NCI-H146 (cell line): Measurements from ENCODE around the gene SOS2.
"Not testable (repeated sequence)": the region's sequence is repeated elsewhere in the genome, so short reads cannot be mapped to it uniquely, and the experiment has no call there.

Experiments
- DNase-seq: peaks from one replicate; lab custom pipeline; 2025; lab: John Stamatoyannopoulos, UW

Gene SOS2

DNA sequence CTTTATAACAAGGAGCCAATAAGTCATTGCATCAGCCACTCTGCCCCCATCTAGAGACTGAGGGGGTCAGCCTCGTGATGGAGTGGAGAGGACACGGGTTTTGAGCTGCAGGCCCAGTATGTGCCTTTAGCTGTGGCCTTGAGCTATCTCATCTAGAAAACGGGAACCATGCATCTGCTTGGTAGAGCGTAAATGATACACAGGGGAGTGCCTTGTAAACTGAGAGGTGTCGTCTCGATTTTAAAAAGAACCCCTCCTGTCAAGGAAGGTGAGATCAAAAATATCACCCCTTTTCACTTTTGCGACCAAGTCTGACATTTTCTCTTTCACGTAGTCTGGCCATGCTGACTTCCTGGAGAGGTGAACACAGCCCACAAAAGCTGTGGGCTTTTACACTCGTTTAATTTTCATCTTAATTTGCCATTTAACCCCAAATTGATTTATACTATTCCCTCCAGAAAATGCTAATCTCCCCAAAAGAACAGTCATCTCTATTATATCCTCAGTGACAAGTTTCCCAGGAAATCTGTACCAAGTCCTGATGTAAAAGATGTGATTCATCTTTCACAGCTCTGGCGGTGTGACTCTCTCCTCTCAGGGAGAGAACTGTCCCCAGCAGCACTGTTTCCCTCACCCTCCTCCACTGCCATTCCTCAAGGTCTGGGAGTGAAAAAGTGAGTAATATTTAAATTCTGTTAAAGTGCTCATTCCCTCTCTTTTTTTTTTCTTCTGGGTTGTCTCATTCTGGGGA, 145.6 kb downstream of the SOS2 start:
- DNase-seq, result no peak

DNA sequence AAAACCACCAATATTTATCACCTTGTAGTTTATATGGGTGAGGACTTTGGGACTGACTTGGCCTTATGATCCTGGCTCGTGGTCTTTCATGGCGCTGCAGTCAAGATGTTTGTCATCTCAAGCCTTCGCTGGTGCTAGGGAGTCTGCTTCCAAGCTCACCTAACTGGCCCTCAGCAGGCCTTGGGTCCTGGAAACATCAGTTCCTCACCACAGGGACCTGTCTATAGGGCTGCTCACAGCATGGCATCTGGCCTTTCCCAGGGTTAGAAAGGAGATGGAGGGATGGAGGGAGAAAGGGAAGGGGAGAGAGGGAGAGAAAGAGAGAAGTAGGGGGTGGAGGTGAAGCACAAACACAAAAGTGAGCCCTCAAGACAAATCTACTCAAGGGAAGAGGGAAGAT, 146.7 kb downstream of the SOS2 start:
- no peak for DNase-seq

GRCh38 chr14:50083467-50084337, 147.7 kb downstream of the SOS2 start:
- DNase-seq, result no peak

GRCh38 chr14:50082784-50083466, 148.5 kb downstream of the SOS2 start:
- no peak for DNase-seq

GRCh38 chr14:50082308-50082742, 149.1 kb downstream of the SOS2 start:
- DNase-seq, result no peak

- DNase-seq, result not testable (repeated sequence)
Measured at GRCh38 chr14:50079103-50079502, 152.3 kb downstream of the SOS2 start.

- not testable (repeated sequence) for DNase-seq
Measured at GRCh38 chr14:50073663-50074062, 157.7 kb downstream of the SOS2 start.

DNA sequence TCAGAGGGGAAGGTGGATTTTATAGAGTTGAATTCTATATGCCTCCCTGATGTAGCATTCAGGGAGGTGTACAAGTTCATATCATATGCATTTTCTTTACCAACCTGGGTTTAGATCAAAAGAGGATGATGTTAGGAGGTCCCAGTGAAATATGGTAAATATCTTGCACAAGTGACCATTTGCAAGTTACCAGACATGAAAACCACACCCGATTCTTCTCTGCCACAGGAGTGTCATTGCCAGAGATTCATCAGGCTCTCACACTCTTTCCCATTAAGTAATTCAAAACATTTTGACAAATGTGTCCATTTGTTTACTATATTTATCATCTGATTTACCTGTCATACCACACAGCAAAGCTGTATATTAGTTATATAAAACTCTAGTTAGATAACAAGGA, 159.0 kb downstream of the SOS2 start:
- no peak for DNase-seq

DNA sequence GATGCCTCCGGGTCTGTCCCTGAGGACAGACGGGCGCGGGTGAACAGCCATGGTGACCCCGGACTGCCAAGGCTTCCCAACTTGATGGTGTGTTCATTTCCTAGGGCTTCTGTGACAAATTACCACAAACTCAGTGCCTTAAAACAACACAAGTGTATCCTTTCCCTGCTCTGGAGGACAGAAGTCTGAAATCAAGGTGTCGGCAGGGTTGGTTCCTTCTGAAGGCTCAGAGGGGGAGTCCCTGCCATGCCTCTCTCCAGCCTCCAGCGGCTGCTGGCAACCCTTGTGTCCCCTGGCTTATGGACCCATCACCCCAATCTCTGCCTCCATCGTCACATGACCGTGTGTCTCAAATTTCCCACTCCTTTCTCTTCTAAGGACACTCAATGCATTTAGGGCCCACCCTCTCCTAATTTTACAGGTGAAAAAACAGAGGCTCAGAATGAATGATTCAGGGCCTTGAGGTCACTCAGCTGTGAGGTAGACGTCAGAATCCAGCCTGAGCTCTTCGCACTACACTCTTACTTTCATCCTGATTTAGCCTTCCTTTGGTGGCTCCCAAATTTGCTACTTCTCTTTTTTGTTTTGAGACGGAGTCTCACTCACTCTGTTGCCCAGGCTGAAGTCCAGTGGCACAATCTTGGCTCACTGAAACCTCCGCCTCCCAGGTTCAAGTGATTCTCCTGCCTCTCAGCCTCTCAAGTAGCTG, 160.4 kb downstream of the SOS2 start:
- DNase-seq, result no peak

DNA sequence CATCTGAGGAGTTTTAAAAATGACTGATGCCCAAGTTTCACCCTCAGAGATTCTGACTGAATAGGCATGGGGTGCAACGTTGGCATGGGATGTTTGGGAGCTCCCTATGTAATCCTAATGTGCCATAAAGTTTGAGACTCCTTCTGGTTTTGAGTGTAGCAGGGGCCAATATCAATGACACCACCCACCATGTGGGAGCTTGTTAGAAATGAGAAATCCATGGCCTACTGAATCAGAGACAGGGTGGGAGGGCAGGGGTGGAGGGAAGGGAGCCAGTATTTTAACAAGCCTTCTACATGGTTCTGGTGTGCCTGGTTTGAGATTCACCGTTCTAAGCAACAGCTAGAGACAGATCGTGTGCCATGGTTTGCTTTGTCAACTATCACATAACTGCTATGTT, 161.1 kb downstream of the SOS2 start:
- DNase-seq, result no peak

DNA sequence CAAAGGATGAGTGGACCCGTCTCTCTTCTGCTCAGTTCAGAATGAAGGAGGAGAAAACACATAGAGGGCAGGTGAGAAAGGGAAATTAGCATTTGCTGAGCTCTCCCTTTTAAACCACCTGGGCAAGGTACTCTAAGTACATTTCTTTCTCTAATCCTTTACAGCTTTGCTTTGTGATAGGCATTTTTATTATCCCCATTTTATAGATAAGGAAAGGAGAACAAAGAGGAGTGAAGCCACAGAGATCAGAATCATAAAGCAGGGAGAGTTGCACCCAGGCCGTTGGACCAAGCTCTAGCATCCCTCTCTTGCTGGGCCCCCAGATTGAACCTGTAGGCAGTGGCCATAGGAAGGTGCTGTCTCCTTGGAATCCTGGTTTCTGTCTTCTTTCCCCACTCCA, 162.1 kb downstream of the SOS2 start:
- DNase-seq, result no peak

- DNase-seq, result no peak
Measured at GRCh38 chr14:50068496-50068895, 162.9 kb downstream of the SOS2 start.

DNA sequence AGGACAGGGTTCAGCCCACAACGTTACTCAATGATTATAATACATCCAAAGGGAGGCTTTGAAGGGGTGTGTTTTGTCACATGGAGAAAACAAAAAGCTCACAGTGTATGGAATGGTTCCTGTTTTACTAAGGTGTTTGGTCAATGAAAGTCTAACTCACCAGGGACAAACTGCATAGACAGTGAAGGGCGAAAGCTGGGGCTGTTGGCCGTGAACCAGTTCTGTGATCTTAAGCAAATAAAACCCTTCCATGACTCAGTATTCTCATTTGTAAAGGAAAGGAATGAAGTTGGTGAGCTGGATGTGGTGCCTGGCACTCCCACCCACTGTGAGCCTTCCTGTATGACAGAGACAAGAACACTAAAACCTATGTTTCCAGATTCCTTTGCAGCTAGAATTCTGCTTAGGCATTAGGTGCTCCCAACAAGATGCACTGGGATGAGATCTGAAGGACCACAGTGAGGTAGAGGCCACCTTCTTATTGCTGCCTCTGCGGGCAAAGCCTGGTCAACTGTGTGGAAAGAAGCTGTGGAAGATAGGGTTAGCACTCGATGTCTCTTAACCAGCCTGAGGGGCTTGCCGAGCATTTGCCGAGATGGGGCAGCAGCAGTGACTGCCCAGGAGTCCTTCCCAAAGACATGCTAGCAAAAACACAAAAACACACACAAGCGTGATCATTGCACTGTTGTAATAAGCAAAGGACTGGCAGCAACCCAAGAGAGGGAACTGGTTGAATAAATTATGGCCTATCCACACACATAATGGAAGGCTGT, 163.5 kb downstream of the SOS2 start:
- DNase-seq, result no peak
